ENCODE data around the gene HYPK.

GRCh38 chr15:43808435-43808950 lies 8.1 kb downstream of the HYPK start:
- TF ChIP-seq GATA2 (IDR thresholded peaks at IDR 0.05; ENCODE audit: low read depth, low read length) (no peak), GATA3 (IDR thresholded peaks at IDR 0.05; ENCODE audit: low read depth, low read length) (no peak)

Measured in SH-SY5Y (cell line).